ENCODE results near the gene ARHGEF2. TPM values are rescaled to one million over a fixed set of nuclear protein-coding genes. Genes with fewer than 3 reads are reported as not detected.

Gene ARHGEF2
- total and polyA plus RNA-seq, 4 experiments from 2014 or later = 6.7 to 198 (median 110) TPM

GRCh38 chr1:155925506-155925905 lies 52.8 kb downstream of the ARHGEF2 start:
- peaks cover 7 to 15% (median 9%) of the 10 kb centered on the region in 4 donors for H3K4me1 Mint-ChIP-seq
- ChIA-PET POLR2A (ENCODE audit: partially characterized antibody) (interaction anchor here (1.0 kb wide), 1 partner anchor 9 kb away, joined by 4 read pairs; no protein-coding TSS in a partner anchor), CTCF (ENCODE audit: partially characterized antibody) (no interaction called here)
- Histone ChIP-seq H3K9me3 (ENCODE audit: control insufficient read depth in 1 of 2, low read length in 2 of 2) (no peaks in the 10 kb centered on the region), H3K27me3 (ENCODE audit: insufficient read depth, low read length) (no peaks in the 10 kb centered on the region), H3K36me3 (ENCODE audit: insufficient read depth, low read length) (peaks cover 84% of the 10 kb centered on the region), H3K27ac (ENCODE audit: low read depth, low read length) (no peak overlapping the region), H3K4me1 (ENCODE audit: insufficient read depth, low read length) (peaks cover 5% of the 10 kb centered on the region), H3K4me3 (ENCODE audit: low read length in 2 of 2) (no peak overlapping the region)
- H3K4me3 Mint-ChIP-seq = no peak overlapping the region
- no peak overlapping the region for H3K27ac Mint-ChIP-seq
- H3K27me3 Mint-ChIP-seq = no peaks in the 10 kb centered on the region
- peaks cover 0 to 2% (median 0%) of the 10 kb centered on the region in 8 donors for H3K9me3 Mint-ChIP-seq
- peaks cover 51 to 73% of the 10 kb centered on the region in 2 donors for H3K36me3 Mint-ChIP-seq
- no peak for DNase-seq
- intact Hi-C loops (cut with micrococcal nuclease) = no loop called here

GRCh38 chr1:155920717-155921116 lies 57.6 kb downstream of the ARHGEF2 start:
- Histone ChIP-seq H3K4me1 (ENCODE audit: insufficient read depth, low read length) (no peaks in the 10 kb centered on the region), H3K27me3 (ENCODE audit: insufficient read depth, low read length) (no peaks in the 10 kb centered on the region), H3K9me3 (ENCODE audit: control insufficient read depth in 1 of 2, low read length in 2 of 2) (no peaks in the 10 kb centered on the region), H3K27ac (ENCODE audit: low read depth, low read length) (no peak overlapping the region), H3K4me3 (ENCODE audit: low read length in 2 of 2) (no peak overlapping the region), H3K36me3 (ENCODE audit: insufficient read depth, low read length) (peaks cover 81% of the 10 kb centered on the region)
- intact Hi-C loops (cut with micrococcal nuclease) = no loop called here
- DNase-seq = no peak
- H3K36me3 Mint-ChIP-seq = peaks cover 52 to 72% of the 10 kb centered on the region in 2 donors
- POLR2A ChIA-PET (ENCODE audit: partially characterized antibody) = interaction anchor here (3.7 kb wide), 1 partner anchor 11 kb away, joined by 11 read pairs; no protein-coding TSS in a partner anchor
- no peak overlapping the region for H3K4me3 Mint-ChIP-seq
- CTCF ChIA-PET (ENCODE audit: partially characterized antibody) = interaction anchor here (1.1 kb wide), 1 partner anchor 87 kb away, joined by 4 read pairs; no protein-coding TSS in a partner anchor
- no peaks in the 10 kb centered on the region for H3K27me3 Mint-ChIP-seq
- H3K27ac Mint-ChIP-seq = peak overlapping the region in 1 of 7 donors; percentile 29
- H3K9me3 Mint-ChIP-seq = no peaks in the 10 kb centered on the region
- peaks cover 0 to 2% (median 0%) of the 10 kb centered on the region in 4 donors for H3K4me1 Mint-ChIP-seq

GRCh38 chr1:155919801-155920200 lies 58.5 kb downstream of the ARHGEF2 start:
- intact Hi-C loops (cut with micrococcal nuclease) = no loop called here
- H3K4me1 ChIP-seq (ENCODE audit: insufficient read depth, low read length) = no peaks in the 10 kb centered on the region
- H3K9me3 Mint-ChIP-seq = no peaks in the 10 kb centered on the region
- no peaks in the 10 kb centered on the region for H3K9me3 ChIP-seq (ENCODE audit: control insufficient read depth in 1 of 2, low read length in 2 of 2)
- H3K27ac Mint-ChIP-seq = no peak overlapping the region
- H3K4me3 Mint-ChIP-seq = no peak overlapping the region
- DNase-seq = no peak
- peaks cover 75% of the 10 kb centered on the region for H3K36me3 ChIP-seq (ENCODE audit: insufficient read depth, low read length)
- H3K36me3 Mint-ChIP-seq = peaks cover 49 to 73% of the 10 kb centered on the region in 2 donors
- ChIA-PET POLR2A (ENCODE audit: partially characterized antibody) (interaction anchor here (0.6 kb wide), 1 partner anchor 10 kb away, joined by 3 read pairs; no protein-coding TSS in a partner anchor), CTCF (ENCODE audit: partially characterized antibody) (no interaction called here)
- H3K27me3 ChIP-seq (ENCODE audit: insufficient read depth, low read length) = no peaks in the 10 kb centered on the region
- no peak overlapping the region for H3K4me3 ChIP-seq (ENCODE audit: low read length in 2 of 2)
- H3K27ac ChIP-seq (ENCODE audit: low read depth, low read length) = no peak overlapping the region
- peaks cover 0 to 2% (median 0%) of the 10 kb centered on the region in 4 donors for H3K4me1 Mint-ChIP-seq
- no peaks in the 10 kb centered on the region for H3K27me3 Mint-ChIP-seq

GRCh38 chr1:155918660-155919059 lies 59.7 kb downstream of the ARHGEF2 start:
- intact Hi-C loops (cut with micrococcal nuclease) = no loop called here
- peaks cover 53 to 80% of the 10 kb centered on the region in 2 donors for H3K36me3 Mint-ChIP-seq
- Histone ChIP-seq H3K36me3 (ENCODE audit: insufficient read depth, low read length) (peaks cover 79% of the 10 kb centered on the region), H3K9me3 (ENCODE audit: control insufficient read depth in 1 of 2, low read length in 2 of 2) (no peaks in the 10 kb centered on the region), H3K27me3 (ENCODE audit: insufficient read depth, low read length) (no peaks in the 10 kb centered on the region), H3K27ac (ENCODE audit: low read depth, low read length) (no peak overlapping the region), H3K4me3 (ENCODE audit: low read length in 2 of 2) (no peak overlapping the region), H3K4me1 (ENCODE audit: insufficient read depth, low read length) (no peaks in the 10 kb centered on the region)
- POLR2A ChIA-PET (ENCODE audit: partially characterized antibody) = interaction anchor here (0.9 to 3.0 kb wide), 3 partner anchors 14 to 88 kb away, joined by 4 to 10 read pairs (median 4); partner anchors contain the start of gene KHDC4
- no peaks in the 10 kb centered on the region for H3K27me3 Mint-ChIP-seq
- DNase-seq = no peak
- H3K9me3 Mint-ChIP-seq = no peaks in the 10 kb centered on the region
- no peak overlapping the region for H3K27ac Mint-ChIP-seq
- CTCF ChIA-PET (ENCODE audit: partially characterized antibody) = interaction anchor here (0.7 kb wide), 1 partner anchor 13 kb away, joined by 3 read pairs; no protein-coding TSS in a partner anchor
- H3K4me3 Mint-ChIP-seq = no peak overlapping the region
- H3K4me1 Mint-ChIP-seq = peaks cover 0 to 2% (median 0%) of the 10 kb centered on the region in 4 donors

- Histone ChIP-seq H3K4me3 (ENCODE audit: low read length in 2 of 2) (no peak overlapping the region), H3K36me3 (ENCODE audit: insufficient read depth, low read length) (peaks cover 49% of the 10 kb centered on the region), H3K27me3 (ENCODE audit: insufficient read depth, low read length) (no peaks in the 10 kb centered on the region), H3K4me1 (ENCODE audit: insufficient read depth, low read length) (peaks cover 21% of the 10 kb centered on the region), H3K27ac (ENCODE audit: low read depth, low read length) (no peak overlapping the region), H3K9me3 (ENCODE audit: control insufficient read depth in 1 of 2, low read length in 2 of 2) (no peaks in the 10 kb centered on the region)
- Mint-ChIP-seq H3K9me3 (no peaks in the 10 kb centered on the region), H3K27ac (peak overlapping the region in 3 of 7 donors; percentile 42 to 66 (median 64)), H3K27me3 (no peaks in the 10 kb centered on the region), H3K4me1 (peaks cover 16 to 24% (median 20%) of the 10 kb centered on the region in 4 donors), H3K4me3 (no peak overlapping the region), H3K36me3 (peaks cover 36 to 79% of the 10 kb centered on the region in 2 donors)
- POLR2A ChIA-PET (ENCODE audit: partially characterized antibody) = interaction anchor here (1.3 kb wide), 1 partner anchor 19 kb away, joined by 11 read pairs; the partner anchor contains the start of gene KHDC4
- intact Hi-C loops (cut with micrococcal nuclease) = no loop called here
- no peak for DNase-seq
- CTCF ChIA-PET (ENCODE audit: partially characterized antibody) = no interaction called here
Observed at GRCh38 chr1:155913969-155914757, 64.2 kb downstream of the ARHGEF2 start.

- H3K4me3 Mint-ChIP-seq = peak overlapping the region; percentile 44 to 99 (median 96)
- intact Hi-C loops (cut with micrococcal nuclease) = no loop called here
- Histone ChIP-seq H3K36me3 (ENCODE audit: insufficient read depth, low read length) (peaks cover 33% of the 10 kb centered on the region), H3K9me3 (ENCODE audit: control insufficient read depth in 1 of 2, low read length in 2 of 2) (no peaks in the 10 kb centered on the region), H3K27me3 (ENCODE audit: insufficient read depth, low read length) (no peaks in the 10 kb centered on the region), H3K27ac (ENCODE audit: low read depth, low read length) (peak overlapping the region; percentile 79), H3K4me1 (ENCODE audit: insufficient read depth, low read length) (peaks cover 21% of the 10 kb centered on the region), H3K4me3 (ENCODE audit: low read length in 2 of 2) (no peak overlapping the region)
- peaks cover 25 to 76% of the 10 kb centered on the region in 2 donors for H3K36me3 Mint-ChIP-seq
- no peaks in the 10 kb centered on the region for H3K9me3 Mint-ChIP-seq
- peak overlapping the region; percentile 86 to 99 (median 98) for H3K27ac Mint-ChIP-seq
- no peaks in the 10 kb centered on the region for H3K27me3 Mint-ChIP-seq
- H3K4me1 Mint-ChIP-seq = peaks cover 16 to 28% (median 21%) of the 10 kb centered on the region in 4 donors
- DNase-seq = no peak
- ChIA-PET POLR2A (ENCODE audit: partially characterized antibody) (interaction anchor here (0.7 to 1.2 kb wide), 2 partner anchors 18 to 66 kb away, joined by 3 to 4 read pairs; partner anchors contain the start of gene ARHGEF2), CTCF (ENCODE audit: partially characterized antibody) (no interaction called here)
Observed at GRCh38 chr1:155912056-155912536, 66.3 kb downstream of the ARHGEF2 start.
